GM06990 (cell line): ENCODE data around the gene SMYD1.

ENCODE experiments used
- DNase-seq: peaks from one replicate; pipeline ENCODE4 v3.0.0-alpha.2; 2011; ENCODE audit not compliant: insufficient read length; ENCODE audit errors: extremely low read depth
- H3K27me3 ChIP-seq: replicated peaks from 2 replicates; pipeline ENCODE4 v1.6.0; 2011; ENCODE audit warnings: low read length; ENCODE audit not compliant: control insufficient read depth, insufficient read depth
- H3K36me3 ChIP-seq: 2 replicates; pipeline ENCODE4 v1.5.1; 2011; ENCODE audit warnings: low read length; ENCODE audit not compliant: control insufficient read depth, insufficient read depth
- H3K4me3 ChIP-seq: replicated peaks from 2 replicates; pipeline ENCODE4 v1.5.1; 2011; ENCODE audit warnings: low read depth, mild to moderate bottlenecking, control low read depth, low read length
- TF ChIP-seq, protein P1 (sequence below): IDR thresholded peaks from 2 replicates; pipeline ENCODE4 v1.5.1; 2011; ENCODE audit warnings: low read length, control low read depth, mild to moderate bottlenecking, inconsistent platforms; ENCODE audit not compliant: insufficient read depth, poor library complexity, severe bottlenecking

SMYD1 gene

DNA sequence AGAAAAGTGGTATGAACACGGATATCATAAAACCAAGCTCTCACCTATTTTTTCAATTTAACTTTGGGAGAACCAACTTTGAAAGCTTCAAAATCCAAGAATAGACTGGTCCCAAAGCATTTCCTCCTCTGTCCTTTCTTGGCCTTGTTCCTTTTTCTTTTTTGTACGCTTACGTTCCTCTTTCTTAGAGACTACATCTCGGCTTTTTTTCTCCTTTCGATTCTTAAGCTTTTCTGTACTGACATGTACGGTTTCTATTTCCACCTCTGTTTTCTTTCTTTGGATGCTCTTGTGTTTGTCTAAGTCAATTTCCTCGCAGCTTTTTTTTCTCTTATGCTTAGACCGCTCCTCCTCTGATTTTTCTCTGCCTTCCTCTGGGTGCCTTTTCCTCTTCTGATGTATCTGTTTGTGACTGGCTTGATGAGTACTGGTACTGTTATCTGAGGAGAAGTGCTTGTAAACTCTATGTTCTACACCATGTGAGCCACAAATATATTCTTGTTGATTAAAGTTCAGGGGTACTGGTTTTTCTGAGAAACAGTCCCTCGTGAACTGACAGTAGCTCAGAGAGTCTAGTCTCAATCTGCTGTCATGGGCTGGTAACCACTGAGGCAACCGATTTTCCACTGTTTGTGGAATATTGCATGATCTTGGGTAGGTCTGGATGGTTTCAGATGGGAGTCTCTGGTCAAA lies 39.8 kb upstream of the SMYD1 start:
- no peak for DNase-seq
- Histone ChIP-seq H3K27me3 (no peaks in the 10 kb centered on the region), H3K4me3 (no peak overlapping the region), H3K36me3 (no peaks in the 10 kb centered on the region)
- TF ChIP-seq, protein P1, sequence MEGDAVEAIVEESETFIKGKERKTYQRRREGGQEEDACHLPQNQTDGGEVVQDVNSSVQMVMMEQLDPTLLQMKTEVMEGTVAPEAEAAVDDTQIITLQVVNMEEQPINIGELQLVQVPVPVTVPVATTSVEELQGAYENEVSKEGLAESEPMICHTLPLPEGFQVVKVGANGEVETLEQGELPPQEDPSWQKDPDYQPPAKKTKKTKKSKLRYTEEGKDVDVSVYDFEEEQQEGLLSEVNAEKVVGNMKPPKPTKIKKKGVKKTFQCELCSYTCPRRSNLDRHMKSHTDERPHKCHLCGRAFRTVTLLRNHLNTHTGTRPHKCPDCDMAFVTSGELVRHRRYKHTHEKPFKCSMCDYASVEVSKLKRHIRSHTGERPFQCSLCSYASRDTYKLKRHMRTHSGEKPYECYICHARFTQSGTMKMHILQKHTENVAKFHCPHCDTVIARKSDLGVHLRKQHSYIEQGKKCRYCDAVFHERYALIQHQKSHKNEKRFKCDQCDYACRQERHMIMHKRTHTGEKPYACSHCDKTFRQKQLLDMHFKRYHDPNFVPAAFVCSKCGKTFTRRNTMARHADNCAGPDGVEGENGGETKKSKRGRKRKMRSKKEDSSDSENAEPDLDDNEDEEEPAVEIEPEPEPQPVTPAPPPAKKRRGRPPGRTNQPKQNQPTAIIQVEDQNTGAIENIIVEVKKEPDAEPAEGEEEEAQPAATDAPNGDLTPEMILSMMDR, result no peak

DNA sequence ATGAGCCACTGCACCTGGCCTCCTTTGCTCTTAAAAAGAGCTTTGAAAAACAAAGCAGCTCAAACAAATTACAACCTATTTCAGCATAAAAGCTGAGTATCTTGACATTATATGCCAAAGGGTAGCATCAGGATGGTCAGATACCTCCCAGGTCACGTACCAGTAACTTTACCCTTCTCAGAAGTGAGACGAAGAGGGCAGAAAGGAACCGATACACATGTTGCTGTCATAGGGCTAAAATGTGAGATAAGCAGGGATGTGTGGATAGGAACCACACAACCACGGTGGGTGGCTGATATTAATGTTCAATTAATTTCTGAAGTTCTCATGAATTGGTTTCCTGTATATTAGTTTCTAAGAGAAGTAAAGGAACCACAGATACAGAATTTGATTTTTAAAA lies 38.7 kb upstream of the SMYD1 start:
- H3K4me3 ChIP-seq, result no peak overlapping the region
- H3K27me3 ChIP-seq, result no peaks in the 10 kb centered on the region
- TF ChIP-seq, protein P1, result no peak
- DNase-seq, result no peak
- no peaks in the 10 kb centered on the region for H3K36me3 ChIP-seq

DNA sequence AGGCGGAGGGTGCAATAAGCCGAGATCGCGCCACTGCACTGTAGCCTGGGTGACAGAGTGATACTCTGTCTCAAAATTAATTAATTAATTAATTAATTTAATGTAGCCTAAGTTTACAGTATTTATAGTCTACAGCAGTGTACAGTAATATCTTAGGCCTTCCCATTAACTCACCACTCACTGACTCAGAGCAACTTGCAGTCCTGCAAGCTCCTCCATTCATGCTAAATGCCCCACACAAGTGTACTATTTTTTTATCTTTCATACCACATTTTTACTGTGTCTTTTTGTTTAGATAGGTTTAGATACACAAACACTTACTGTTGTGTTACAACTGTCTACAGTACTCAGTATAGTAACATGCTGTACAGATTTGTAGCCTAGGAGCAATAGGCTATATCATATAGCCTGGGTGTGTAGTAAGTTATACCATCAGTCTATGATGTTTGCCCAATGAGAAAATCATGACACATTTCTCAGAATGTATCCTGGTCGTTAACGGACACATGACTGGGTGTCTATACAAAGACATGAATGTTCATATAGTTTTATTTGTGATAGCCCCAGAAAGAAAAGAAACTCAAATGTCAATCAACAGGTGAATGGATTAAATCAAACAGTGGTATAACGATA lies 35.4 kb upstream of the SMYD1 start:
- no peaks in the 10 kb centered on the region for H3K36me3 ChIP-seq
- TF ChIP-seq, protein P1, result no peak
- no peak overlapping the region for H3K4me3 ChIP-seq
- no peaks in the 10 kb centered on the region for H3K27me3 ChIP-seq
- no peak for DNase-seq

DNA sequence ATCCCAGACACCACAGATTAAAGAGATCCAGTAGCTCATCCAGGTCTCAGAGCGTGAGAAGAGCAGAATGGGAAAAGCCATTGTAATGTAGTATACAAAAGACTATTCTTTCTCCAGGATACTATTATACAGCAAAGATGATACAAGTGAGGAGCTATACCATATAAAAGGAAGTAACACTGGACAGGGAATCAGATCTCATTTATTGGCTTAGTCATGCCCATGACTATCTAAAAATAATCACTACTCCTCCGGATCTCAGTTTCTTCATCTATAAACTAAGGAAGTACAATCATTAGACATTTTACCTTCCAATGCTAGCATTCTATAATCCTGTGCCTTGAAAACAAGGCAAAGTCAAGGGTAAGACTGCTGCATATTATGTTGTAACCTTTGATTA lies 31.4 kb upstream of the SMYD1 start:
- no peaks in the 10 kb centered on the region for H3K36me3 ChIP-seq
- DNase-seq, result no peak
- TF ChIP-seq, protein P1, result no peak
- H3K4me3 ChIP-seq, result no peak overlapping the region
- no peaks in the 10 kb centered on the region for H3K27me3 ChIP-seq

DNA sequence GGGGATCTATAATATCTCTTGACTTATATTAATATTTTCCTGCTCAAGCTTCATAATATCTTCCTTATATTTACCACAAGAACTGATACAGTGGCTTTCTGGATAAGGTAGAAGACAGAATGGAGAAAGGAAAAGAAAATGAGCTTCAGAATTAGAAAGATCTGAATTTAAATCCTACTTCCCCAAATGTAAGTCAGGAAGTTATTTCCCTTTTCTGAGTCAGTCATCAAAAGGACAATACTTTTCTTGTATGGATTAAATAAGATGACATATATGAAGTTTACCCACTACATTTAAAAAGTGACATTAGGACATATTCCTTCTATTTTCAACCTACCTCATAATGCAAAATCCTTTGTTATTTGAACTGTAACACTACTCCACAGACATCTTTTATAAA lies 31.0 kb upstream of the SMYD1 start:
- Histone ChIP-seq H3K27me3 (no peaks in the 10 kb centered on the region), H3K4me3 (no peak overlapping the region), H3K36me3 (no peaks in the 10 kb centered on the region)
- TF ChIP-seq, protein P1, result no peak
- no peak for DNase-seq
